Measurements from ENCODE around the gene RAD1.
"Not testable (repeated sequence)": the region's sequence is repeated elsewhere in the genome, so short reads cannot be mapped to it uniquely, and the experiment has no call there.

RAD1 gene

DNA sequence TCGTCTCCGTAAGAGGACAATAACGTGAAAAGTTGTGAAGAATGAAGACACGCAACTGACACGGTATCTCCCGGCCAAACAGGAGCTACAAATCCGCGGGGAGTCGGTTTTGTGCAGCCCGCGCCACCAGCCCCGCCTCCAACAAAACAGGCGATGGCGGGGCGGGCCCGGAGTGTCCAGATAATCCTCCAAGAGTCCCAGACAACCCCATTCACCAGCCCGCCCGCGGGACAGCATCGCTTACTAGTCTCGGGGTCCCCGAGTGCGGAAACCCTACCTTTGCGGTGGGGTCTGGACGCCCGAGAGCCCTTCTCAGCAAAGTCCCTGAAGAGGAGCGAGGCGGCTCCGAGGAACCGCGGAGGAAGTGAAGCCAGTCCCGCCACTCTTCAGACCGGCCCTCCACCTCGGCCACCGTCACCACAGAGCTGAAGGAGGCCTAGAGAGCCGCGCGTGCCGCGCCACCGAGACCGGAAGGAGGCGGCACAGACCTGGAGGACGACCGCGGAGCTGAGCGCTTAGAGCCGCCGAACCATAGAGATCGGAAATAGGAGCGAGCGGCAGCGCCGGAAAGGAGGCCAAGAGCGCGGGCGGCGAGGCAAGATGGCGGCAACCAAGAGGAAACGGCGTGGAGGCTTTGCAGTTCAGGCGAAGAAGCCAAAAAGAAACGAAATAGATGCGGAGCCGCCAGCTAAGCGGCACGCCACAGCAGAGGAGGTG is at the start of gene RAD1, which contains the start of gene BRIX1:
Gene RAD1 (minus strand): TSS at position 366 of the 717 bp plus-strand sequence. CDS start 612 bp downstream, outside the sequence.
Gene BRIX1 (plus strand): TSS at position 573 of the 717 bp plus-strand sequence. CDS start 28 bp downstream, at position 601.
- DNase-seq, result peak; percentile 95

DNA sequence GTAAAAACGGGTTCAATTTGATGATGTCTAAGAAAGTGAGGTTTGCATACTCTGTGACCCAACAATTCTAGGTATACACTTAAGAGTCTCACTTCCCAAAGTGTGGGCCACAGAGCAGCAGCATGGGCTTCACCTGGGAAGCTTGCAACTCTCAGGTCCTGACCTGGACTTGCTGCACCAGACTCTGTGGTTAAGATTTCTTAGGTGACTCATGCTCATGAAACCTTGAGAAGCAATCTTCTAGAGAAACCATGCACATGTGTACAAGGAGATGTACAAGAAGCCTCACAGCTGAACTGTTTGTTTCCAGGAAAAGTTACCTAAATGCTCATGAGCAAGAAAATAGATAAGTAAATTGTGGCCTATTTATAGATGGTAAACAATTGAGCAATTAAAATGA is 44.0 kb upstream of the RAD1 start:
- no peak for DNase-seq

GRCh38 chr5:34957857-34958690 is 42.8 kb upstream of the RAD1 start:
- no peak for DNase-seq

- DNase-seq, result no peak
Measured at GRCh38 chr5:34957321-34957720, 42.0 kb upstream of the RAD1 start.

- no peak for DNase-seq
Measured at GRCh38 chr5:34944460-34945047, 29.2 kb upstream of the RAD1 start.

- no peak for DNase-seq
Measured at GRCh38 chr5:34944044-34944443, 28.7 kb upstream of the RAD1 start.

DNA sequence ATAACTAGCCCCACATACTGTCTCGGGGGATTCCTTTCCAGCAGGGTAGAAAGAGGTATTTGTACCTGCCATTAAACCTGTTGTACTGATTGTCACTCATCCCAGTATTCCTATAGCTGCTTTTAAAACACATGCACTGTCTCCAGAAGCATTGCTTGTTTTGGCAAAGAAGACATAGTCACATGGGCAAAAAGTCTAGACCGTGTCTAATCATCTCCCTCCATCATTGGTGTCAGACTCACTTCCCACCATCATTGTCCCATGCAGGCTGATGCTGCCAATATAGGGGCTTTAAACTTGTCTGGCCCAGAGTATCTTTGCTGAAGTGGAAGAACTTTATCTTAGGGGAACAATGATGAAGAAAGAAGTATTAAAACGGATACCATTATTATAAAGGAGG is 26.6 kb upstream of the RAD1 start:
- DNase-seq, result no peak

- no peak for DNase-seq
Measured at GRCh38 chr5:34932947-34933346, 17.6 kb upstream of the RAD1 start.

DNA sequence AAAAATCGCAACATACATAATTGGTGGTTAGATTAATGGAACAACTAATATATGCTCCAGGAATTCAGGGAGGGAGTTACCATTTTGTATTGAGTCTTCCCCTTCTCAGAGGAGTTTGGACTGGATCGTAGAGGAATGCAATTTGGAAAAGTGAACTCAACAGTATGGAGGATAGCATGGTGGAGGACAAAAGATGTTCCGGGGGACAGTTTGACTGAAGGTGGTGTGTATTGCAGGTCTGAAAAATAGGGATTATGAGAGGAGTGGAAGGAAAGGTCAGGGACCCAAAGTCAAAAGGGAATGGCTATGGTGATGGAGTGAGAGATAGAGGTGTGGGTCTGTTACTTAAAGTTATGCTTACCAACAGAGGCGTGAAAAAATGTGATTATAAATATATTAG is 15.6 kb upstream of the RAD1 start:
- no peak for DNase-seq

GRCh38 chr5:34930462-34930844 is 15.1 kb upstream of the RAD1 start:
- DNase-seq, result no peak

DNA sequence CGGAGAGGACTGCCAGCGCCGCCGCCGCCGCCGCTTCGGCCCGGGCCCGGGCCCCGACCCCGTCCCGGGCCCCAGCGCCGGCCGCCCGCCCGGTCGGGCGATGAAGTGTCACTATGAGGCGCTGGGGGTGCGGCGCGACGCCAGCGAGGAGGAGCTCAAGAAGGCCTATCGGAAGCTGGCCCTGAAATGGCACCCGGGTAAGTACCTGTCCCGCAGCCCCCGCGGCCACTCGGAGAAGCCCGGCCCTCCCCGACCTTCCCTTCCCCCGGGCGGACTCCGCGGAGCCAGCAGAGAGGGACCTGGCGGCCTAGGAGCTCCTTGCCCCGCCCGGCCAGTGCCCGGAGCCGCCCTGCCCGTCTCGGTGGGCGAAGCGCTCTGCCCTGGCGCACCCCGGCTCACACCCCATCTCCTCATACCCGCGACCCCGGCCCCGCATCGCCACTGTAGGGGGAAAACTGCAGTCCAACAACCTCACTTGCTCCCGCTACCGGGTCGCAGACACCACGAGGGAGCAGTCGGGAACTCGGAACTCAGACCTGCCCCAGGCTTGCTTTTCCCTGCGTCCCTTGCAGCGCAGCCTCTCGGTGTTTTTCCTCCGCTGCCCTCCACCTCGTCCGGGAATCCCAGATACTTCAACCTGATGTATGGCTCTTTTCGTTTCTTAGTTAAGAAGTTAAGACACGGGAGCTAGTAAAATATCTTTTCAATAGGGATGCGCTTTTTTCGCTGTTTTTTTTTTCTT is 14.6 kb upstream of the RAD1 start:
- peak; percentile 82 for DNase-seq

DNA sequence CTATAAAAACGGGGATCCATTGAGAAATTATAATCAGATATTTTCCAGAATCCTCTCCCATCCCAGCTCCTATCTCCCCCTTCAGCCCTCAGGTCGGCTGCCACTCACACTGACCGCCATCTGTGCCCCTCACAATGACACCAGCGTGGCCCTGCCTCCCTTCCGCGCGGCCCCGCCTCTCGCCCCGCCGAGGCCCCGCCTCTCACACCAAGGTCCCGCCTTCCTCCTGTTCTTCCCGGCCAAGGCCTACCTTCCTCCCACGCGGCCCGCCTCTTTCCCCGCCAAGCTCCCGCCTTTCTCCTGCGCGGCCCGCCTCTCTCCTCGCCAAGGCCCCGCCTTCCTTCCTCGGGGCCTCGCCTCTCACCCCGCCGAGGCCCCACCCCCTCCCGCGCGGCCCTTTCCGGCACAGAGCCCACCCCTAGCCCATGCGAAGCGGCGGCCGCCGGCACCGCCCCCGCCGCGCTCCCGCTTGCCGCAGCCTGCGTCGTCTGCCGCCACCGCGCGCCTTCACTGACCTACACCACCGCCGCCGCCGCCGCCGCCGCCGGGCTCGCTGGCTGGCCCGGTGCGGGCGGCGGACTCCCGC is 13.9 kb upstream of the RAD1 start, which contains the start of gene DNAJC21:
Gene DNAJC21 (plus strand): TSS at position 426 of the 586 bp plus-strand sequence. CDS start 261 bp downstream, outside the sequence.
- DNase-seq, result peak; percentile 97

- no peak for DNase-seq
Measured at GRCh38 chr5:34928267-34928666, 13.0 kb upstream of the RAD1 start.

DNA sequence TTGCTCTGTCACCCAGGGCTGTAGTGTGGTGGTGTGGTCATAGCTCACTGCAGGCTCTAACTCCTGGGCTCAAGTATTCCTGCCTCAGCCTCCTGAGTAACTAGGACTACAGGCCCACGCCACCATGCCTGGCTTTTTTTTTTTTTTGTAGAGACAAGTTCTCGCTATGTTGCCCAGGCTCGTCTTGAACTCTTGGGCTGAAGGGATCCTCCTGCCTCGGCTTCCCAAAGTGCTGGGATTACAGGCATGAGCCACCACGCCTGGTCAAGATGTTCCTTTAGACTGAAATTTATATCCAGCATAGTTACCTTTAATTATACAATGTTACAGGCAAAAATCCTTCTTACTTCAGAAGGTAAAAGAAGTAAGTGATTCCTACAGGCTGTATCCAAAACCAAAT is 12.5 kb upstream of the RAD1 start:
- no peak for DNase-seq

- DNase-seq, result no peak
Measured at GRCh38 chr5:34926318-34926888, 11.1 kb upstream of the RAD1 start.

DNA sequence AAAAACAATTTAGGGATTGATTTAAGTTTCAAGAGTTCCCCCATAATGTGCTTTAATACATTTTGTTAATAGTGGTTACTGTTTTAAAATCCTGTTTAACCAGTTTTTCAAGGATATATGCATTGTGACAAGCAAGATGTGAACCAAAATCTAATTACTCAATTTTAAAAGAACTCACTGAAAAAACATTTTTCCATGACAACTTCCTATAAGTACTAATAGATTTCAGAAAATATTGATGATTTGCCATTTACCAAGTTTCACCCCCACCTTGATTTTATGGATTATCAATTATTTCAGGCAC is 9.1 kb upstream of the RAD1 start:
- no peak for DNase-seq

DNA sequence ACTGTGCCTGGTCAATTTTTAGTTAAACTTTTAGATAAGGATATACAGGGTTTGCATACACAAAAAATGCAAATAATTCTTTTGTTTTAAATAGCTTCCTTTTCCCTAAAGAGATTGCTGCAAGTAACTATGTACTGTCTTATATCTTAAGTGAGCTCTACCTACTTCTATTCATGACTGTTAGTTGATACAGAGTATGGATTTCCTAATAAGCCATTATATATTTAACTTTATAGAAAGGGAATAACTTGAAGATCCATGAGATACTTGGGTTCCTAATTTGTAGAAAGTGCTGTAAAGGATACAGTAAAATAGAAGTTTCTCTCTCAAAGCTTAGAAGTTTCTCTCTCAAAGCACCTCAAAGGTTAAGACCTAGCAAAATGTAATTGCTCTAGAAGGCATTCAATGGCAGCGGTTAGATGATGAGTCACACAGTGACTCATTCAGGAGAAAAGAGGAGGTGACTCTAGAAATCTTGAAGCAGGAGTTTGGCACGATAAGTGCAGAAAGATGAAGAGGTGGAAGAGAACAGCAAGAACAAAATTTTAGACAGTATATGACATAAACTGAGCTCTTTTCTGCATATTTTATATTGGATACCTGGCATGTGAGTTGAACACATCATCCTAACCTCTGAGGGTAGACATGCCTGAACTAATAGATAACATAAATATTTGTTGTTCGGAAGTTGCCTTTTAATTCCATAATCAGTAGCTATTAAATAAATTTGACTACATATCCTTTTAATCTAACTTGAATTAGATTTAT is 8.6 kb upstream of the RAD1 start:
- DNase-seq, result peak; percentile 51

DNA sequence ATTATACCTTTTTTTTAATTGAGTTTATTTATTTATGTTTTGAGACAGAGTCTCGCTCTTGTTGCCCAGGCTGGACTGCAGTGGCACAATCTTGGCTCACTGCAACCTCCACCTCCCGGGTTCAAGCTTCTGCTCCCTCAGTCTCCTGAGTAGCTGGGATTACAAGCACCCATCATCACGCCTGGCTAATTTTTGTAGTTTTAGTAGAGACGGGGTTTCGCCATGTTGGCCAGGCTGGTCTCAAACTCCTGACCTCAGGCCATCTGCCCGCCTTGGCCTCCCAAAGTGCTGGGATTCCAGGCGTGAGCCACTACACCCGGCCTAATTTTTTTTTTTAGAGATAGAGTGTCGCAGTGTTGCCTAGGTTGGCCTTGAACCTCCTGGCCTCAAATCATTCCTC is 8.0 kb upstream of the RAD1 start:
- not testable (repeated sequence) for DNase-seq

GRCh38 chr5:34919077-34919476 is 3.8 kb upstream of the RAD1 start:
- DNase-seq, result no peak

DNA sequence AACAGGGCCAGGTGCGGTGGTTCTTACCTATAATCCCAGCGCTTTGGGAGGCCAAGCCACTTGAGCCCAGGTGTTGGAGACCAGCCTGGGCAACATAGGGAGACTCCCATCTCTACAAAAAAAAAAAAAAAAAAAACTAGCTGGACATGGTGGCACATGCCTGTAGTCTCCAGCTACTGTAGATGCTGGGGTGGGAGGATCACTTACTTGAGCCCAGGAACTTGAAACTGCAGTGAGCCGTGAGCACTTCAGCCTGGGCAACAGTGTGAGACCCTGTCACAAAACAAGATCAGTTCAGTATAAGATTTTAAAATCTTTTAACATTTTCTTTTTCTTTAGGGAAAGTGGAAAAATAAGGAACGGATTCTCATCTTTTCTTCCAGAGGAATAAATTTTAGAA is 2.7 kb upstream of the RAD1 start:
- DNase-seq, result no peak

DNA sequence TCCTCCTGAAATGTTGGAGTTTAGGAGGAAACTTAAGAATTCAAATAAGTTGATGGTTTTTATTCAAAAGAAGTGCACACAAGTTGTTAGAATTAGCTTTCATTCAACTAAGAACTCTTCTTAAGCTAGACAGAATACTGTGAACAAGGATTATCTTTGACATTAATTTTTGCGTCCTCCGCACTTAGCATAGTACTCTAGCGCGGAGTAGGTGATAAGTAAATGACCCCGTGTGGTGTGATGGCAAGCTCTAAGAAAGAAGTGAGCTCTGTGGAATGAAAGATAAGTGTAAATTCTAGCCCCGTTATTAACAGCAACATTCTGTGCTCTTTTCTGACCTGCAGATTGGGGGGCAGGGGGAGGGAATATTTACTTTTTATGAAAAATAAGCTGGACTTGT is 1.2 kb upstream of the RAD1 start:
- DNase-seq, result no peak

GRCh38 chr5:34915856-34916192 is 520 bp upstream of the RAD1 start:
- DNase-seq, result no peak

All from CD4-positive, alpha-beta T cell treated with Interleukin-4 for 4 hours (primary cell).